ENCODE measurements around the gene POLRMT.
"Not testable (repeated sequence)": the region's sequence is repeated elsewhere in the genome, so short reads cannot be mapped to it uniquely, and the experiment has no call there.

Gene POLRMT

DNA sequence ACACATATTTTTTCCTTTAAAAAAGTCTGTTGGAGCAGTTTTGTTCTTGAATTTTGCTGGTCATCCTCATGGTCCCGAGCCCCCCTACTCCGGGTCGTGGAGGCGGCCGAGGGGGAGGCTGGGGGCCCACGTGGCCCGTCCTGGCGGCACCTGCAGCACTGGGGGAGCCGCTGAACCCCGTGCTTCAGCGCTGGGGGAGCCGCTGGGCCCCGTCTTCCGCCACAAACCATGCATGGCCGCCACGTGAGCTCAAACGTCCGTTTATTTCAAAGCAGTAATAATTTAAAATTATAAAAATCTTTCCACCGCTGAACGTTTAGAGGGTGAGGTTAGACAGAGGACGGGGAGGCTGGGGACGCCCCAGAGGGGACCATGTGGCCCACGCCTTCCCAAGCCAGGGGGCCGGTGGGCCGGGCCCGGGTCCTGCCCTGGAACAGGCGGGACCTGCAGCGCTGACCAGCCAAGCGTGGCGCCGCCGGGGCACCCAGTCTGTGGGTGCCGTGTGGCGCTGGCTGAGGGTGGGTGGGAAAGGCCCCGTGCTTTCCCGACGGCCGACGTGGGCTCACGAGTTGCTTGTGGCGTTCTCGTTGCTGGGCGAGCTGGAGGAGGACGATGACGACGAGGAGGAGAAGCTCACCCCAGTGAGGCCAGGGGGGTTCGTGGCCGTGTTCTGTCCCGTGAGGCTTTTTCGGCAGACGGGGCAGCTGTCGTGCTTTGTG, 14.4 kb upstream of the POLRMT start:
- DNase-seq, result no peak

DNA sequence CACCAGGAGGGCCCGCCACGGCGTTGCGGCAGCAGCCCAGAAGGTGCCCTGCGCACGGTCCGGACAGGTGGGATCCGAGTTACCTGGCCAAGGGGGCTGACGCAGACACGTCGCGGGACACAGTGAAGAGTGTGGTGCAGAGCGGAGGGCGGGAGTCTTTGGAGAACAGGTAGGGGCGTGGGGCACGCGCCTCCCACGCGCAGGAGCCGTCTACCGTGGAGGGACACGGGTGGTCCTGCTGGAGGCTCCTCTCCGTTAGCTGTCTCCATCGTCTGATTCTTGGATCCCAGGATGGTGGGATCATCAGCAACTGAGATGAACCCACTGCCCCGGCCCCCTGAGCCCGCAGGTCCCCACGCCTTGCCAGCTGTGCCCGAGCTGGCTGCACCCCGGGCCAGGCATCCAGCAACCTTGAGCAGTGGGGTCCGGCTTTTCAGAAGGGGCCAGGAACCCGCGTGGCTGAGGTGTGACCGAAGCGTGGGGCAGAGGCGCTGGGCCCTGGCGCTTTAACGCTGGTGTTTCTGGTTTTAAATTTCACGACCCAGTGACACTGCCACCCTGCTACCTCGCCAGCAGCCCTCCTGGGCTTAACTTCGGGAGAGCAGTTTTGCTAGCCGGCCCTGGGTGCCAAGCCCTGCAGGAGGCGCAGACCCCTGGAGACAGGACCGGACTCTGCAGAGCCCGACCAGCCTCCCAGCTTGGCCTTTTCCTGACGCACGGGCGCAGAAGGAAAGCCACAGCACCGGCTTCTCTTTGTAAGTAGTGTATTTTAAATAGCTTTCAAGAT, 13.6 kb upstream of the POLRMT start:
- DNase-seq, result no peak

DNA sequence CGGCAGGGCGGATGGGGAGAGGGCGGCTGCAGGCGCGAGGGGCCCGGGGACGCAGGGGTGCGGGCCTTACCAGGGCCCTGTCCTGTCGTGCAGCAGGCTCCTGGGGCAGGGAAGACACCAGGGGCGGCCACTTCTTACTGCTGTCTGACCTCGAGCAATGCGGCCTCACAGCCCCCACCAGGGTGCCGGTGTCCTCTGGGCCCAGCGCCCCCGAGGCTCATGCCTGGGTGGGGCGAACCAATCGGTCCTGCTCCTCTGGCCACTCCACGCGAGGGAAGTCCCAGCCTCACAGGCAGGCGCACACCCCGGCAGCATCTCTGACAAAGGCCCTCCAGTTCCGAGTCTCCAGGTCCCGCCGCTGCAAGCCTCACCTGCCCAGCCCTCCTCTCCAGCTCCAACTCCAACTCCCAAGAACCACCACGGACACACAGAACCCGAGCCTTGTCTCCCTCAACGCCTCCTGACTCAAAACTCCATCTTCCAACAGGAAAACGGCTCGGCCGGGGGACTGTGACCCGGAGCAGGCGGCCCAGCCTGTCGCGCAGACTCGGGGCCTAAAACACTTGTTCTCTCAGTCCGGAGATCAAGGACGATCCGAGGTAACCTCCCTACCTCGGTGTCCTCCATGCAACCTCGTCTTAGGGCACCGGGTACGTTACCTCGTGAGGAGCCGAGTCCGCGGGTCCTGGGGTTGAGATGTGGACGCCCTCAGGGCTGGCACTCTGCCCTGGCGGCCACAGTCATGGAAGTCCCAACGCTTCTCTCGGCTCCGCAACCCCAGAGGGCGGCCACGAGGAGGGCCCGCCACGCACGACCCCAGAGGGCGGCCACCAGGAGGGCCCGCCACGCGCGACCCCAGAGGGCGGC, 12.8 kb upstream of the POLRMT start:
- DNase-seq, result no peak

DNA sequence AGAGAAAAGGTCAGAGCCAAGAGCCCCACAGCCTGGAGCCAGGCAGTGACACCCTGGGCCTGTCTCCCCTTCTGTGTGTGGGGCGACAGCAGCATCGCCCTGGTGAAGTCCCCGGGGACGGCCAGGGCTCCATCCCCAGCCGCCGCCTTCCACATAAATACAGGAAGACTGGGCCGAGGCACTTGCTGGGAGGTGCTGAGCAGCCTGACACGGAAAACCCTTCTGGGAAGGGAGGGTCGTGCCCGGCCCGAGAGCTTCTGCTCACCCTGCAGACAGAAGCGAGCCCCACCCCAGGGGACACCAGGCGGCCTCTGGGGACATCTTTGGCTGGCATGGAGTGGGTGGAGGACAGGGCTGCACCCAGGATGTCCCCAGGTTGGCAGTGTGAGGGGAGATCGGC, 11.5 kb upstream of the POLRMT start:
- DNase-seq, result no peak

DNA sequence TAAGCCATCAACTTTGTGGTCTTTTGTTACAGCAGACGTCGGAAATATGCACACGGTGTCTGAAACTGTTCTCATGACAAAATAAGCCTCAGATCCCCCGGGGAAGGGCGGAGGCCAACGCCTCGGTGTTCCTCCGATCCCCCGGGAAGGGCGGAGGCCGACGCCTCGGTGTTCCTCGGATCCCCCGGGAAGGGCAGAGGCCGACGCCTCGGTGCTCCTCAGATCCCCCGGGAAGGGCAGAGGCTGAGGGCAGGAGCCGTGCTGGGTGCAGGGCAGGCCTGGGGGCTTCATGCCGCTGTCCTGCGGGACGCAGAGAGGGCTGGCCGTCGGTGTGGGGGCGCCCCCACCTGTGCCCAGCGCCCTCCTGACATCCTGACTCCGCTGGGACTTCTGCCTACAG, 11.0 kb upstream of the POLRMT start:
- no peak for DNase-seq

DNA sequence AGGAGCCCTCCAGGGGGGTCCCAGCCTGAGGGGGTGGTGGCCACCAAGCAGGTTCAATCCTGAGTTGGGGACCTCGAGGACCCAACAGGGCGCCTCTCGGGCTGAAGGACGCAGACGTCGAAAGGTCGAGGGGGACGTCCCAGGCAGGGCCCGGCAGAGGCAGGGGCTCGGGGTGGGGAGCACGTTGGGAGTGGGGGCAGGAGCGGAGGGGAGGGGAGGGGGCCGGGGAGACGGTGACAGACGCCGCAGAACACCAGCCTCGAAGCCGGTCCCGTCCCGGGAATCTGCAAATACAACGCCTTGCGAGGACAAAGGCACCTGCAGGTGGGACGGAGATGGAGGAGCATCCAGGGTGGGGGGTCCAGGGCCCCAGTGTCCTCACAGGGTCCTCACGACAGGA, 10.4 kb upstream of the POLRMT start:
- no peak for DNase-seq

DNA sequence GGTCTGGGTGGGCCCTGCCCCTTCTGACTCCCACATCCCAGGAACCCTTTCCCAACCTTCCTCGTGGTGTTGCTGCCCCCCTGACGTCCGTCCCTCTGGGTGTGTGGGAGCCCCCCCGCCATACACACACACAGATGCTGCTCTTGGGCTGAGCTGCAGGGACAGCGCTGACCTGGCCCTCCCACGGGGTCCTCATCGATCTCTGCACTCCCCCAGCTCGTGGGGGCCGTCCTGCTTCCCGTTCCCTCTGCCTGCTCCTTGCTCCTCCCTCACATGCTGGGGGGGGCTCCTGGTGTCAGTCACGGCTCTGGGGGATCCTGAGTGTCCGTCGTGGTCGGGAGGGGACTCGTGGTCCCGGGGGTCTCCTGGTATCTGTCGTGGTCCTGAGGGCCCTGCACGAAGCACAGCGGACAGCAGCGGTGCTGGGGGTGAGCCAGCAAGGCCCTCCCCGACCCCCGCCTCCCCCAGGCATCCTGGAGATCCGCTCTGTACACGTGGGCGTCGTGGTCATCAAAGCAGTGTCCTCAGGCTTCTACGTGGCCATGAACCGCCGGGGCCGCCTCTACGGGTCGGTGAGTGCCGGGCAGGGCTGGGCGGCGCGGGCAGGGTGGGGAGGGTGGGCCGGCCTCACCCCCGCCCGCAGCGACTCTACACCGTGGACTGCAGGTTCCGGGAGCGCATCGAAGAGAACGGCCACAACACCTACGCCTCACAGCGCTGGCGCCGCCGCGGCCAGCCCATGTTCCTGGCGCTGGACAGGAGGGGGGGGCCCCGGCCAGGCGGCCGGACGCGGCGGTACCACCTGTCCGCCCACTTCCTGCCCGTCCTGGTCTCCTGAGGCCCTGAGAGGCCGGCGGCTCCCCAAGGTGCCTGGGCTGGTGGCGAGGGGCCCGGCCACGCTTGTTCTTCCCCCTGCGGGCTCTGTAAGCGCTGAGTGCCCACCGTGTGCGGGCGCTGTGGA, 9.7 kb upstream of the POLRMT start:
- no peak for DNase-seq

DNA sequence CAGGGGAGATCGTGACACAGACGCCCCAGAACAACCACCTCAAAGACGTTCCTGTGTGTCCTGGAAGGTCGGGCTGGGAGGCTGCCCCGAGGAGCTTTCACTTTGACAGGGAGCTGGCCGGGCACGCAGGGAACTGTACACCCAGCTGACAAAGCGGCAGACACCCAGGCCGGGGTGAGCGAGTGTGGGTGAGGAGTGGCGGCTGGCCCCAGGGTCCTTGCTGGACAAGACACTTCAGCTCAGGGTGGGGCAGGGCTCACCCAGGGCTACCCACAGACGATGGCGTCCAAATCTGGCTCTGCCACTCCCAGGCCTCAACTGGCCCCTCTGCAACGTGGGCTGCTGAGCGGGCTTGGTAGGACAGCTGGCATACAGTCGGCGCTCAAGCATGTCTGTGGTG, 8.4 kb upstream of the POLRMT start:
- DNase-seq, result no peak

DNA sequence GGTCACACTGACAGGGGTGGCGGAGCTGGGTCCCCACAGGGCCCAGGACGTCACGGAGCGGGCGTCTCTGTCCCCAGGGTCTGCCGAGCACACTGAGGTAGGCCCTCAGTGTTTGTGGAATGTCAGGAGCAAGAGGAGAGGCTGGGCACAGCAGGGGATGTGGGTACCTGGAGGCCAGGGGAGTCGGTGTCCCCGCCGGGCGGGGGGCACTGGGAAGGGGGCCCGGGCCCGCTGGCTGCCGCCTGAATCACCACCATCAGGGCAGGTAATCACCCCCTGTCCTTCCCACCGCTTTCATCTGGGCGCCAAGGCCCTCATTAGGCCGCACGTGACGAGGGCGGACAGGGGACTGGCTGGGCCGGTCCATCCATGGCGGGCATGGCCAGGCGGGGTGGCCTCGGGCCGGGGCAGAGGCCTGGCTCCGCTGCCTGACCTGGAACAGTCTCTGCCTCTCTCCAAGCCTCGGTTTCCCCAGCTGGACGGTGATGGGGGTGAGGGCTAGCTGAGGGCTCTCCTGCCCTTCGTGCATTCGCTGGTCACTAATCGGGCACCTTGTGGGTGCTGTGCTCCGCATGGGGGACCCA, 7.4 kb upstream of the POLRMT start:
- DNase-seq, result no peak

DNA sequence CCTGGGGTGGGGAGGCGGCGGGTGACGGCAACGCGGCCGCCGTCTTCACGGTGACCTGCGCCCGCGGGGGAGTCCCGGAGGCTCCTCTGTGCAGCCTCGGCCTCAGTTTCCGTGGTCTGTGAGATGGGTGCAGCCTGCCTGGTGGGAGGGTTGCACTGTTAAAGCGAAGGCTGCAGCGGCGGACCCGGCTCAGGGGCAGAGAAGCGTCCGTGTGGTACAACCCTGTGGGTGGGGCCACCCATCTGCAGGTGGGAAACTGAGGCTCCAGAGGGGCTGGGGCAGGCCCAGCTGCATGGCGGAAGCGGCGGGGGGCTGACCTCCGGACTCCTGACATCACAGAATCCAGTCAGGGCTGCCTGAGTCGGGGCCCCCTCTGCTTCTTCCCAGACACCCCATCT, 6.8 kb upstream of the POLRMT start:
- no peak for DNase-seq

DNA sequence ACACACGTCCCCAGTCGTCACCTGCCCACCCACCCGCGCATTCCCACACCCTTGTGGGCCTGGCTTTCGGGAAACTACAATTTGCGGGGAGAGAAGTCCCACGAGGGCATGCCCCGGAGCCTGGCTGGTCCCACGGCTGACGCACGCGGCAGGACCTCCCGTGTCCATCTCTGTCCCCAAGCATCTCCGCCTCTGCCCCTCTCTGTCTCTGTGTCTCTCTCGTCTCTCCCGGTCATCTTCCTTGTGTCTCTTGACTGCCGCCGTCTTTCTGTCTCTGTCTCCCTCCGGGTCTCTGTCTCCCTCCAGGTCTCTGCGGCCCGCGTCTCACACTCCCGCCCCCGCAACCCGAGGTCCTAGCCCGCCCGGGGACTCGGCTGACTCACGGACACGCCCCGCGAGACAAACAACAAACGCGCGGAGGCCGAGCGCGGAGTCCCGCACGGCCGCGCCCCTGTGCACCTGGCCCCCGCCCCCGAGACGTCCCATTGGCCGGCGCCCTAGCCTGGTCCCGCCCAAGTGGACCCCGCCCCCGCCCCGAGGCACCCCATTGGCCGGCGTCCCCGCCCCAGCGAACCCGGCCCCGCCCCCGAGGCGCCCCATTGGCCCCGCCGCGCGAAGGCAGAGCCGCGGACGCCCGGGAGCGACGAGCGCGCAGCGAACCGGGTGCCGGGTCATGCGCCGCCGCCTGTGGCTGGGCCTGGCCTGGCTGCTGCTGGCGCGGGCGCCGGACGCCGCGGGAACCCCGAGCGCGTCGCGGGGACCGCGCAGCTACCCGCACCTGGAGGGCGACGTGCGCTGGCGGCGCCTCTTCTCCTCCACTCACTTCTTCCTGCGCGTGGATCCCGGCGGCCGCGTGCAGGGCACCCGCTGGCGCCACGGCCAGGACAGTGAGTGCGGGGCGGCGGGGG, 6.2 kb upstream of the POLRMT start, which contains the start of gene FGF22:
FGF22 (plus strand) TSS at position 627 of the 908 bp plus-strand sequence; CDS start at position 674, 47 bp downstream.
- DNase-seq, result peak; percentile 84

DNA sequence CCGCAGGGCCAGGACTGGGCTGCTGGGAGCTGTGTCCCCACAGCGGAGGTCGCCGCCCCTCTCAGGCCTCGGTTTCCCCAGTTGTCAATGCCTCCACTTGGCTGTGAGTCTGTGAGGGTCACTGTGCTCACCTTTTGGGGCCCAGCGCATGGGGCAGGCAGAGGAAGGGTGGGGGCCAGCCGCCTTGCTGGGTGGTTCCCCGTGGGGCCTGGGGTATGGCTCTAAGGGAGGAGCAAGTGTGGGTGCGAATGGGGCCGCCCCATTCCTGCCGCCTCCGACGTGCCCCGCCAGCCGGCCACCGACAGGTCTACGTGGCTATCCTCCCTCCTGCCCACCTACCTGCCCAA, 5.5 kb upstream of the POLRMT start:
- DNase-seq, result no peak

DNA sequence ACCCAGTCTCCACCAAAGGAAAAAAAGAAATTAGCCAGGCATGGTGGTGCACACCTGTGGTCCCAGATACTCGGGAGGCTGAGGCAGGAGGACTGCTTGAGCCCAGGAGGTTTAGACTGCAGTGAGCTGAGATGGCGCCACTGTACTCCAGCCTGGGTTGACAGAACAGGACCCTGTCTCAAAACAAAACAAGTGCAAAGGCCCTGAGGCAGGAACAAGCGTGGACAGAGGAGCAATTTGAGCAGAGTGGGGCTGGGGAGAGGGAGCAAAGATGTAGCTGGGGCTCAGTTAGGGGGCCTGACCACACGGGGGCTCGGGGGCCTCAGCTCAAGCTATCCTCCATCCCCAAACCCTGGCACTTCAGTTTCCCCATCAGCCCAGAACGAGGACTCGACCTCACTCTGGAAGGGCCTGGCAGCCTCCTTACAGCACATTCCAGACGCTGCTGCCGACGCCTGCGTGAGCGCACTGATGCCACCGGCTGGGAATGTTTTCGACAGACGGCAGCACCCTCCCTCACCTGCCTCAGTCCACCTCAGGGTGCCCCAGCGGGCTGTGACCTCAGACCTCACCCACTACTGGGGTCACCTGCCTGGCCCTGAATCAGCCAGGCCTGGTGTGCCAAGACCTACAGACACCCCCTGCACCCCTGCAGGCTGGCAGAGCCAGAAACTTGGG, 1.8 kb upstream of the POLRMT start:
- DNase-seq, result no peak

DNA sequence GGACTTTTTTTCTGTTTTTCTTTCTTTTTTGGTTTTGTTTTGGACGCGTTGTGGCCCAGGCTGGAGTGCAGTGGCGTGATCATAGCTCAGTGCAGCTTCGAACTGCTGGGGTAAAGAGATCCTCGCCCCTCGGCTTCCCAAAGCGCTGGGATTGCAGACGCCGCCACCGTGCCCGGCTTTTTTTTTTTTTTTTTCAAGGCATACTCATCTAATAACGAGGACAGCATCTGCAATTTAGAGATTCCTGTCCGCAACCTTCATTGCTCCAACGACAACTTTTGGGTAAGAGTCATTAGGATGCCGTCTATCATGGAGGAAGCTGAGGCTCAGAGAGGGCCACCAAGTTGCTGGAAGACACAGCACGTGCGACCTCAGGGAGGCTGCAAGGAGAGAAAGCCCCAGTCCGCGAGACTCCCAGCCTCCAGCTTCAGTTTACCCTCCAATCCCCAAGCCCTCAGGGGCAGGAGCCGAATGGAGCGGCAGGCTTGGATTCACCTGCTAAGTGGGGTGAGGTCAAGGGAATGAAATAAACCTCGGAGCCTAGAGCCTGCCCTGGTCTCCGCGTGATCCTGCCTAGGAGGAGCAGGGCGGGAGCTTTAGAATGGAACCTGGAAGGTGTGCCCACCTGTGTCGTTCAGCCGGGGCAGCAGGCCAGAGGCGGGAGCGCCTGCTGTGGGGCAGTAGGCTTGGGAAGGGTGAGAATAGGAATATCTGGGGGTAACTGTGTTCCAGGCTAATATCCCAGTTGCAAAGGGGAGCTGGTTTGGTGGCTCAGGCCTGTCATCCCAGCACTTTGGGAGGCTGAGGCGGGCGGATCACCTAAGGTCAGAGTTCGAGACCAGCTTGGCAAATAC, 676 bp upstream of the POLRMT start:
- no peak for DNase-seq

DNA sequence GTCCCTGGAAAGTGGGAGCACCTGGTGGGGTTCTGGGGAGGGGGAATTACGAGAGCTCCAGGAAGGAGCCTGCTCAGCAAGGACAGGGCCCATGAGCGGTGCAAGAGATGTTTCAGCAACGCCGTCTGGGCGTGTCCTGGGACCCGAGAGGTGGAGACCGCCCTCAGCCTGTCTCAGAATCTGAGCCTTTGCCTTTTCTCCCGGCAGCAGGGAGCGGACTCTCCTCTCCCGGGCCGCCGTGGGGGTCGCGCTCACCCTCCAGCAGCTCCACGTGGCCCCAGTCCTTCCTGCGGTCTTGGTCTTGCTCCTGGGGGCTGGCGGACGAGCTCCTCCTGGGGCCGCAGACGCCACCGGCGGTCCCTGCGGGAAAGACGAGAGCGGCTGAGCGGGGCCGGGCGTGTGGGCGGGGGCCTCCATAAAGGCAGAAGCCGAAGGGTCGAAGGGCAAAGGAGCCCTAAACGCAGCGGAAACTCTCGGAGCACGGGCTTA, 714 bp downstream of the POLRMT start:
- peak; percentile 51 for DNase-seq

DNA sequence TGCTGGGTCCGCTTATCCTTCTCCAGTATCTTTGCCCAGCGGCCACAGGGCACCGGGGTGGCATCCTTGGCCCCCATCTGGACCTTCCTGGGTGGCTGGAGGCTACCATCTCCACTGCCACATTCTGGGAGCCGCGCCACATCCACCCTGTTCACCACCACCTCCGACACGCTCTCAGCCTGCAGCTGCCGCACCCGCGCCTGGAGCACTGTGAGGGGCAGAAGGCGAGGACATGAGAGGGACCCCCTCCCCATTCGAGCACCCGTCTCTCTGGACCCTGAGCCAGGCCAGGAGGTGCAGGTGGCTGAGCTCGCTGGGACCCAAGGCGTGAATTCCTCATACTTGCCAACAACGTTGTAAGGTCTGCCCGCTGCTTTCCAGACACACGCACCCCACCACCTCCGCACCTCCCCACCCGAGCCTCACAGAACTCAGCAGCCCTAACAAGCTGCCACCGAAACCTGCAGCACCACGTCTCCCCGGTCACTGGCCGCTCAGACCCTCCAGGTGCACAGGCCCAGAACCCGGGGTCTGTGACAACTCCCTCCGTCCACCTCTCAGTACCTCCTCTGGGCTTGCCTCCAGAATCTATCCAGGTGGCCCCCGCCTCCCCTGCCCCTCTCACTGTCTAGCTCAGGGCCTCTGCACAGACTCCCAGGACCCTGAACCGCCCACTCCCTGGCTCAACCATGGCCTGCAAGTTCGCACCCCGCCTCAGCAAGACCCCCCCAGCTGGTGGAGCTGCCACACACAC, 3.2 kb downstream of the POLRMT start:
- no peak for DNase-seq

DNA sequence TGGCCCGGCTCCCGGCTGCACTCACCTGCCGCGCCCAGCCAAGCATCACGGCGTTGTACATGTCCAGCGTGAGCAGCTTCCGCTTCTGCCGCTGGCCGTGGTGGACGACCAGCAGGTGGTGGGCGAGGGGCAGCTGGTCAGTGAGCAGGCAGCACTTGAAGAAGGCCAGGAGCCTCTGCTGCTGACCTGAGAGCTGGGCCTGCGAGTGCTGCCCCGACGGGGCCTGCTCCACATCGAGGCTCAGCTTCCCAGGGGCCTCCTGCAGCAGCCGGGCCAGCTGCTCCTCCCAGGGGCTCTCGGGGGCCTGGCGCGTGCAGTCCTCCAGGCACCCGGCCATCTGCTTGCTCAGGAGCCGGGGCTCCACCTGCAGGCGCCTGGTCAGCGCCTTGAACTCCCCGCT, 3.8 kb downstream of the POLRMT start:
- not testable (repeated sequence) for DNase-seq

DNA sequence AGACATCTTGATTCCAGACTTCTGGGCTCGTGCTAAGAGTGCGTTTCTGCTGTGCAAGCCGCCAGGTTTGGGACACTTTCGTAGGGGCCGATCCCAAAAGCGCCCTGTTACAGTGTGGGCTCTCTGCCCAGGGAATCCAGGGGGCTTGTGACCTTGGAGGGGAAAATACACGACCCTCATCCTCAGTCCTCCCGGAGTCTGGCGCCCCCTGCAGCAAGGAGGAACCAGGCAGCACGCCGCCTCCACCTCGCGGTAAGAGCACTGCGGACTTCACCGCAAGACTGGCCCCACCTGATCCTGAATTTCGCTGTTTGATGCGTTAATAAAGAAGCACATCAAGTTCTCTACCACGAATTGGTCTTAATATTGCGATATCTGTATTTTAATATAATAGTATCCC, 5.2 kb downstream of the POLRMT start:
- DNase-seq, result no peak
